Fibroblast of lung (primary cell): Measurements from ENCODE around the gene KCTD20.

Source experiments
- CTCF ChIP-seq, 2 donors: IDR thresholded peaks in 1 of 2; conservative IDR thresholded peaks in 1 of 2; 1 replicate in 1 of 2; 2 replicates in 1 of 2; pipeline ENCODE4 v1.5.1; 2011 to 2012; ENCODE audit warnings: low read length in 2 of 2, control low read depth in 1 of 2, inconsistent platforms in 1 of 2, low read depth in 1 of 2, mild to moderate bottlenecking in 1 of 2
- EZH2 ChIP-seq: IDR thresholded peaks from 2 replicates; pipeline ENCODE4 v1.5.1; 2012; ENCODE audit warnings: low read length, control low read depth, mild to moderate bottlenecking; ENCODE audit errors: missing control alignments

- TF ChIP-seq CTCF (conservative IDR thresholded peaks at IDR 0.05 in 1 of 2, IDR thresholded peaks at IDR 0.05 in 1 of 2; ENCODE audit: low read depth in 1 of 2, low read length in 2 of 2) (no peak), EZH2 (no peak)
These were observed 12.8 kb downstream of the KCTD20 start for GRCh38 chr6:36455486-36456027.
